Adrenal gland (tissue), 5 donors: Measurements from ENCODE around the gene PDIA2.

Source experiments
- POLR2A ChIP-seq, 2 donors: fragments of 450-650 bp; IDR thresholded peaks; one replicate each; pipeline ENCODE4 v1.6.1; 2017; ENCODE audit warnings: antibody characterized with exemption in 2 of 2, mild to moderate bottlenecking in 2 of 2, moderate library complexity in 1 of 2
- TF ChIP-seq, protein P1 (sequence below), 6 experiments: fragments of 450-650 bp in 4 of 6; fragments of 200-600 bp in 2 of 6; sonication (generic) in 1 of 6; IDR thresholded peaks; 1 replicate in 5 of 6; 2 replicates in 1 of 6; pipeline versions ENCODE4 v1.5.1 to v1.8.0; 2016 to 2021; ENCODE audit warnings: antibody characterized with exemption in 6 of 6, mild to moderate bottlenecking in 2 of 6, moderate library complexity in 1 of 6
- donor health status: DM: no; HTN: no; CAD: no.

DNA sequence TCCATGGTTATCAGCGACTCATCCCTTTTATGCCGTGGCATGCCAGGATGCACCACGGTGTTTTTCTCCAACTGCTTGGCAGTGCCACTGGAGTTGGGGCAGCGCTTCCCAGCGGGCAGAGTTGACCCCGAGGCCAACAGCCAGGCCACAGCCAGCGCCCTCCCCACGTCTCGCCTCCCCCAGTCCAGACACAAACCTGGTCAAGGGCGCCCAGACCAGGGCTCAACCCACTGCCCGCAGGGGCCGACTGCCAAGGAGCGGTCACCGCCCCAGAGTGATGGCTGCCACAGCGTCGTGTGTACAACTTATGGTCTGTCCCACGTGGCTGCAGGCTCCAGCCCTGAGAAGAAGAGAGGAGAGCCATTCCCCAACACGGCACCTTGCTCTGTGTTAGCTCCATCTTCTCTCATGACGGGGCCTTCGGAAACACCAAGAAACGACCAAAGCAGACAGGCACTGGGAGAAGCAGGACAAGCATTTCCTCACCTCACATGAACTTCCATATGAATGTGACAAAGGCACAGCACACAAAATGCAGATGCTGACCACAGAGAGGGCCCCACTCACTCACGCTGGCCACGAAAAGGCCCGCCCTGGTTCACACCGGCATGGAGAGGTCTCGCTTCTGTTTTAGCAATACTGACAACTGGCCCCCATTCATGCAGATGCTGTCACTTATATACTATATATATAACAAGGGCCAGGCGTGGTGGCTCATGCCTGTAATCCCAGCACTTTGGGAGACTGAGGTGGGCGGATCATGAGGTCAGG lies 42.6 kb downstream of the PDIA2 start:
- TF ChIP-seq, protein P1, sequence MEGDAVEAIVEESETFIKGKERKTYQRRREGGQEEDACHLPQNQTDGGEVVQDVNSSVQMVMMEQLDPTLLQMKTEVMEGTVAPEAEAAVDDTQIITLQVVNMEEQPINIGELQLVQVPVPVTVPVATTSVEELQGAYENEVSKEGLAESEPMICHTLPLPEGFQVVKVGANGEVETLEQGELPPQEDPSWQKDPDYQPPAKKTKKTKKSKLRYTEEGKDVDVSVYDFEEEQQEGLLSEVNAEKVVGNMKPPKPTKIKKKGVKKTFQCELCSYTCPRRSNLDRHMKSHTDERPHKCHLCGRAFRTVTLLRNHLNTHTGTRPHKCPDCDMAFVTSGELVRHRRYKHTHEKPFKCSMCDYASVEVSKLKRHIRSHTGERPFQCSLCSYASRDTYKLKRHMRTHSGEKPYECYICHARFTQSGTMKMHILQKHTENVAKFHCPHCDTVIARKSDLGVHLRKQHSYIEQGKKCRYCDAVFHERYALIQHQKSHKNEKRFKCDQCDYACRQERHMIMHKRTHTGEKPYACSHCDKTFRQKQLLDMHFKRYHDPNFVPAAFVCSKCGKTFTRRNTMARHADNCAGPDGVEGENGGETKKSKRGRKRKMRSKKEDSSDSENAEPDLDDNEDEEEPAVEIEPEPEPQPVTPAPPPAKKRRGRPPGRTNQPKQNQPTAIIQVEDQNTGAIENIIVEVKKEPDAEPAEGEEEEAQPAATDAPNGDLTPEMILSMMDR (IDR thresholded peaks at IDR 0.05): no peak
- no peak for TF ChIP-seq POLR2A (IDR thresholded peaks at IDR 0.05)
